ENCODE measurements around the gene SORCS2.
A peak's percentile ranks its signal among the peaks of the same experiment; 100 is the strongest.
"Not testable (repeated sequence)": the region's sequence is repeated elsewhere in the genome, so short reads cannot be mapped to it uniquely, and the experiment has no call there.

SORCS2 gene

GRCh38 chr4:7571701-7572100, 379.4 kb downstream of the SORCS2 start:
- no peaks in the 10 kb centered on the region for H3K27me3 ChIP-seq (ENCODE audit: insufficient read depth, insufficient read length)

GRCh38 chr4:7572894-7573293, 380.6 kb downstream of the SORCS2 start:
- no peak for DNase-seq (ENCODE audit: low read depth, low spot score)
- Histone ChIP-seq H3K9me3 (ENCODE audit: insufficient read depth, low read length) (peaks cover 34% of the 10 kb centered on the region), H3K27me3 (ENCODE audit: insufficient read depth, insufficient read length) (no peaks in the 10 kb centered on the region), H3K9ac (ENCODE audit: insufficient read length, low read depth) (no peak overlapping the region), H3K4me1 (ENCODE audit: insufficient read depth, insufficient read length) (no peaks in the 10 kb centered on the region), H3K4me3 (ENCODE audit: insufficient read length, low read depth) (no peak overlapping the region), H3K36me3 (ENCODE audit: insufficient read depth, insufficient read length, low read length) (no peaks in the 10 kb centered on the region)
- TF ChIP-seq ZNF274 (IDR thresholded peaks at IDR 0.05; ENCODE audit: low read depth, low read length) (no peak), SUZ12 (IDR thresholded peaks at IDR 0.05; ENCODE audit: extremely low read depth, insufficient read depth, insufficient read length) (no peak), YY1 (IDR thresholded peaks at IDR 0.05; ENCODE audit: insufficient read depth, insufficient read length) (no peak)

More at GRCh38 chr4:7571701-7572100, 379.4 kb downstream of the SORCS2 start:
- TF ChIP-seq YY1 (IDR thresholded peaks at IDR 0.05; ENCODE audit: insufficient read depth, insufficient read length) (no peak), SUZ12 (IDR thresholded peaks at IDR 0.05; ENCODE audit: extremely low read depth, insufficient read depth, insufficient read length) (no peak), ZNF274 (IDR thresholded peaks at IDR 0.05; ENCODE audit: low read depth, low read length) (no peak)
- H3K4me3 ChIP-seq (ENCODE audit: insufficient read length, low read depth) = no peak overlapping the region
- DNase-seq (ENCODE audit: low read depth, low spot score) = no peak
- H3K4me1 ChIP-seq (ENCODE audit: insufficient read depth, insufficient read length) = no peaks in the 10 kb centered on the region
- no peak overlapping the region for H3K9ac ChIP-seq (ENCODE audit: insufficient read length, low read depth)
- H3K9me3 ChIP-seq (ENCODE audit: insufficient read depth, low read length) = peaks cover 22% of the 10 kb centered on the region
- no peaks in the 10 kb centered on the region for H3K36me3 ChIP-seq (ENCODE audit: insufficient read depth, insufficient read length, low read length)

- Histone ChIP-seq H3K9me3 (ENCODE audit: insufficient read depth, low read length) (peaks cover 41% of the 10 kb centered on the region), H3K36me3 (ENCODE audit: insufficient read depth, insufficient read length, low read length) (no peaks in the 10 kb centered on the region), H3K4me1 (ENCODE audit: insufficient read depth, insufficient read length) (no peaks in the 10 kb centered on the region), H3K27me3 (ENCODE audit: insufficient read depth, insufficient read length) (no peaks in the 10 kb centered on the region), H3K9ac (ENCODE audit: insufficient read length, low read depth) (no peak overlapping the region), H3K4me3 (ENCODE audit: insufficient read length, low read depth) (no peak overlapping the region)
- no peak for DNase-seq (ENCODE audit: low read depth, low spot score)
- no peak for TF ChIP-seq SUZ12 (IDR thresholded peaks at IDR 0.05; ENCODE audit: extremely low read depth, insufficient read depth, insufficient read length)
- TF ChIP-seq YY1 (IDR thresholded peaks at IDR 0.05; ENCODE audit: insufficient read depth, insufficient read length) = no peak
- TF ChIP-seq ZNF274 (IDR thresholded peaks at IDR 0.05; ENCODE audit: low read depth, low read length) = no peak
Observed at GRCh38 chr4:7573576-7574091, 381.3 kb downstream of the SORCS2 start.

GRCh38 chr4:7574287-7575014, 382.1 kb downstream of the SORCS2 start:
- no peak overlapping the region for H3K9ac ChIP-seq (ENCODE audit: insufficient read length, low read depth)
- DNase-seq (ENCODE audit: low read depth, low spot score) = no peak
- no peaks in the 10 kb centered on the region for H3K27me3 ChIP-seq (ENCODE audit: insufficient read depth, insufficient read length)
- TF ChIP-seq SUZ12 (IDR thresholded peaks at IDR 0.05; ENCODE audit: extremely low read depth, insufficient read depth, insufficient read length) (no peak), YY1 (IDR thresholded peaks at IDR 0.05; ENCODE audit: insufficient read depth, insufficient read length) (no peak), ZNF274 (IDR thresholded peaks at IDR 0.05; ENCODE audit: low read depth, low read length) (no peak)
- no peaks in the 10 kb centered on the region for H3K36me3 ChIP-seq (ENCODE audit: insufficient read depth, insufficient read length, low read length)
- H3K4me1 ChIP-seq (ENCODE audit: insufficient read depth, insufficient read length) = no peaks in the 10 kb centered on the region
- H3K4me3 ChIP-seq (ENCODE audit: insufficient read length, low read depth) = no peak overlapping the region
- H3K9me3 ChIP-seq (ENCODE audit: insufficient read depth, low read length) = peaks cover 49% of the 10 kb centered on the region

- no peak for DNase-seq (ENCODE audit: low read depth, low spot score)
- TF ChIP-seq YY1 (IDR thresholded peaks at IDR 0.05; ENCODE audit: insufficient read depth, insufficient read length) = no peak
- TF ChIP-seq SUZ12 (IDR thresholded peaks at IDR 0.05; ENCODE audit: extremely low read depth, insufficient read depth, insufficient read length) = no peak
- TF ChIP-seq ZNF274 (IDR thresholded peaks at IDR 0.05; ENCODE audit: low read depth, low read length) = no peak
- H3K9ac ChIP-seq (ENCODE audit: insufficient read length, low read depth) = no peak overlapping the region
- peaks cover 59% of the 10 kb centered on the region for H3K9me3 ChIP-seq (ENCODE audit: insufficient read depth, low read length)
- no peaks in the 10 kb centered on the region for H3K36me3 ChIP-seq (ENCODE audit: insufficient read depth, insufficient read length, low read length)
- no peaks in the 10 kb centered on the region for H3K27me3 ChIP-seq (ENCODE audit: insufficient read depth, insufficient read length)
- H3K4me3 ChIP-seq (ENCODE audit: insufficient read length, low read depth) = no peak overlapping the region
- H3K4me1 ChIP-seq (ENCODE audit: insufficient read depth, insufficient read length) = no peaks in the 10 kb centered on the region
Observed at GRCh38 chr4:7575426-7575825, 383.1 kb downstream of the SORCS2 start.

GRCh38 chr4:7577361-7578039, 385.2 kb downstream of the SORCS2 start:
- not testable (repeated sequence) for H3K4me3 ChIP-seq (ENCODE audit: insufficient read length, low read depth); H3K27me3 ChIP-seq (ENCODE audit: insufficient read depth, insufficient read length); H3K36me3 ChIP-seq (ENCODE audit: insufficient read depth, insufficient read length, low read length); H3K4me1 ChIP-seq (ENCODE audit: insufficient read depth, insufficient read length); DNase-seq (ENCODE audit: low read depth, low spot score); H3K9ac ChIP-seq (ENCODE audit: insufficient read length, low read depth)
- peak; percentile 95 for TF ChIP-seq ZNF274 (IDR thresholded peaks at IDR 0.05; ENCODE audit: low read depth, low read length)
- peaks cover 76% of the 10 kb centered on the region for H3K9me3 ChIP-seq (ENCODE audit: insufficient read depth, low read length)

- peak; percentile 62 for DNase-seq (ENCODE audit: low read depth, low spot score)
- no peak for TF ChIP-seq SUZ12 (IDR thresholded peaks at IDR 0.05; ENCODE audit: extremely low read depth, insufficient read depth, insufficient read length)
- no peak for TF ChIP-seq YY1 (IDR thresholded peaks at IDR 0.05; ENCODE audit: insufficient read depth, insufficient read length)
- no peak for TF ChIP-seq ZNF274 (IDR thresholded peaks at IDR 0.05; ENCODE audit: low read depth, low read length)
- Histone ChIP-seq H3K9ac (ENCODE audit: insufficient read length, low read depth) (no peak overlapping the region), H3K4me3 (ENCODE audit: insufficient read length, low read depth) (no peak overlapping the region), H3K27me3 (ENCODE audit: insufficient read depth, insufficient read length) (no peaks in the 10 kb centered on the region), H3K36me3 (ENCODE audit: insufficient read depth, insufficient read length, low read length) (no peaks in the 10 kb centered on the region), H3K9me3 (ENCODE audit: insufficient read depth, low read length) (peaks cover 64% of the 10 kb centered on the region), H3K4me1 (ENCODE audit: insufficient read depth, insufficient read length) (no peaks in the 10 kb centered on the region)
Observed at GRCh38 chr4:7581477-7581876, 389.1 kb downstream of the SORCS2 start.
